ENCODE results near the gene ABCF3. TPM values are rescaled to one million over a fixed set of nuclear protein-coding genes. Genes with fewer than 3 reads are reported as not detected.

ABCF3 gene
- total RNA-seq, 1 donor from 2014 or later: 73.4 TPM

DNA sequence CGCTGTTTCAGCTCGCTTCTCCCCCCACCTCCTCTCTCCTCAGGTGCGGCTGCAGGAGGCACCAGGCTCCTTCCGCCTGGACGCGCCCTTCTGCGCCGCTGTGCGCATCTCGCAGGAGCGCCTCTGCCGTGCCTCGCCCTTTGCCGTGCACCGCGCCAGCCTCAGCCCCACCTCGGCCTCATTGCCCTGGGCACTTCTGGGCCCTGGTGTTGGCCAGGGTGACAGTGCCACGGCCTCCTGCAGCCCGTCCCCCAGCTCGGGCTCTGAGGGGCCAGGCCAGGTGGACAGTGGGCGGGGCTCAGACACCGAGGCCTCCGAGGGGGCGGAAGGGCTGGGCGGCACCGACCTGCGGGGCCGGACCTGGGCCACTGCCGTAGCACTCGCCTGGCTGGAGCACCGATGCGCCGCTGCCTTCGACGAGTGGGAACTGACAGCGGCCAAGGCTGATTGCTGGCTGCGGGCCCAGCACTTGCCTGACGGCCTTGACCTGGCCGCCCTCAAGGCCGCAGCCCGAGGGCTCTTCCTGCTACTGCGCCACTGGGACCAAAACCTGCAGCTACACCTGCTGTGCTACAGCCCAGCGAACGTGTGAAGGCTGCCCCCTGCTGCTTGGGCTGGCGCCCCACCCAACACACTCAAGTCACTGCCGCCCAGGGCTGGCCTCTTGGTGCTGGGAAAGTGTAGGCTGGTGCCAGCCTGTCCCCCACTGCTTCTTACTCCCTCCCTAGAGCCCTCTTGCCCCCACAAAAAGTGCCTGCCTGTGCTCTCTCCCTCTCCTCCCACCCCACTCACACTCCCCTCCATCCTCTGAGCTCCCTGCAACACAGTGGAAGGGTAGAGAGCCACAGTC, 55.7 kb downstream of the ABCF3 start:
- intact Hi-C loops (cut with micrococcal nuclease): no loop called here

DNA sequence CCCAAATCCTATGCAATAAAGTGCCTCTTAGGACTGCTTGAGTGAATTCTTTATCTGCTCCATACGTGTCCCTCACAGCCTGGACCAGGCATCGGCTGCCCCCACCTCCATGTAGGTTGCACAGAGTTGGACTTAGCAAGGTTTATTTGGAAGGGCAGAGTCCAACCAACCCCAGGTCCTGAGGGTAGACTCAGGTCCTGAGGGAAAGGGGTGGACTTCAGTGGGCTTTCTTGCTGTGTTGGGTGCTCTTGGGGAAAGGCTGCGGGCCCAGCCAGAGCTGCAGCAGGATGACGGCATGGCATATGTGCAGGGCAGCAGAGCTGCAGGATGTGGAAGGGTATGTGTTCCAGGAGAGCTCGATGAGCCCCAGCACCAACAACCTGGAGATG, 56.3 kb downstream of the ABCF3 start:
- intact Hi-C loops (cut with micrococcal nuclease): no loop called here

Other genes starting within 250 kb of the ABCF3 start
- gene ABCC5, start 168.3 kb upstream of the ABCF3 start, total RNA-seq: 20.9 and 22.4 TPM in 2 replicates
- gene HTR3D, start 154.5 kb upstream of the ABCF3 start, total RNA-seq: not detected in 2 replicates
- gene HTR3C, start 133.2 kb upstream of the ABCF3 start, total RNA-seq: not detected in 2 replicates
- not detected in 2 replicates for gene HTR3E, start 89.1 kb upstream of the ABCF3 start, total RNA-seq
- 57.4 and 58.0 TPM in 2 replicates for gene EIF2B5, start 50.8 kb upstream of the ABCF3 start, total RNA-seq
- gene DVL3, start 30.8 kb upstream of the ABCF3 start, total RNA-seq: 41.8 and 47.1 TPM in 2 replicates
- 210 and 221 TPM in 2 replicates for gene AP2M1, start 11.3 kb upstream of the ABCF3 start, total RNA-seq
- not detected in 2 replicates for gene VWA5B2, start 43.4 kb downstream of the ABCF3 start, total RNA-seq
- gene ALG3, start 62.8 kb downstream of the ABCF3 start, total RNA-seq: 51.5 and 57.4 TPM in 2 replicates
- gene EEF1AKMT4, start 63.5 kb downstream of the ABCF3 start, total RNA-seq: 6.2 and 6.5 TPM in 2 replicates
- 0.15 and 0.20 TPM in 2 replicates for gene CAMK2N2, start 75.4 kb downstream of the ABCF3 start, total RNA-seq
- not detected in 2 replicates for gene ECE2, start 89.8 kb downstream of the ABCF3 start, total RNA-seq
- gene PSMD2, start 113.0 kb downstream of the ABCF3 start, total RNA-seq: 223 and 235 TPM in 2 replicates
- 387 and 410 TPM in 2 replicates for gene EIF4G1, start 128.4 kb downstream of the ABCF3 start, total RNA-seq
- 6.6 and 6.7 TPM in 2 replicates for gene FAM131A, start 151.4 kb downstream of the ABCF3 start, total RNA-seq
- gene CLCN2, start 175.4 kb downstream of the ABCF3 start, total RNA-seq: 3.7 and 4.9 TPM in 2 replicates
- 89.9 and 91.2 TPM in 2 replicates for gene POLR2H, start 175.5 kb downstream of the ABCF3 start, total RNA-seq
- gene THPO, start 192.0 kb downstream of the ABCF3 start, total RNA-seq: not detected in 2 replicates
- gene CHRD, start 193.9 kb downstream of the ABCF3 start, total RNA-seq: not detected in 2 replicates

Data from T-helper 1 cell treated with Interleukin-12 subunit alpha and Interleukin-12 subunit beta and Interleukin-4 antibody, amounts not matched to agents 30 ng/mL and 1 ng/mL, for 36 hours (primary cell).